ENCODE data around the gene RING1.

GRCh38 chr6:33172688-33173534 lies 35.4 kb upstream of the RING1 start:
- TF ChIP-seq GATA2 (IDR thresholded peaks at IDR 0.05; ENCODE audit: low read depth, low read length) (no peak), GATA3 (IDR thresholded peaks at IDR 0.05; ENCODE audit: low read depth, low read length) (no peak)

Data from SH-SY5Y (cell line).